IPS-18c (cell line): ENCODE results near the gene TRAFD1.
"Not testable (repeated sequence)": the region's sequence is repeated elsewhere in the genome, so short reads cannot be mapped to it uniquely, and the experiment has no call there.

Experiments used
- H3K4me3 ChIP-seq: 2 replicates; pipeline ENCODE4 v1.7.0; 2013; ENCODE audit warnings: low read depth, mild to moderate bottlenecking, low read length, moderate library complexity; ENCODE audit not compliant: insufficient read depth
- H3K9me3 ChIP-seq: one replicate; pipeline ENCODE4 v1.6.1; 2013; ENCODE audit warnings: mild to moderate bottlenecking, low read length, moderate library complexity; ENCODE audit not compliant: control insufficient read depth, insufficient read depth

Gene TRAFD1

DNA sequence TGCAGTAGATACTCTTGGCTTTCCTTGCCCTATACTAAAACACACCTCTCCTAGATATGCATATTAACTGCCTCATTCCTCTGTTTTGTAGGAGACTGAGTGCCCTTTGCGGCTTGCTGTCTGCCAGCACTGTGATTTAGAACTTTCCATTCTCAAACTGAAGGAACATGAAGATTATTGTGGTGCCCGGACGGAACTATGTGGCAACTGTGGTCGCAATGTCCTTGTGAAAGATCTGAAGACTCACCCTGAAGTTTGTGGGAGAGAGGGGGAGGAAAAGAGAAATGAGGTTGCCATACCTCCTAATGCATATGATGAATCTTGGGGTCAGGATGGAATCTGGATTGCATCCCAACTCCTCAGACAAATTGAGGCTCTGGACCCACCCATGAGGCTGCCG is 15.4 kb downstream of the TRAFD1 start:
- Histone ChIP-seq H3K9me3 (no peaks in the 10 kb centered on the region), H3K4me3 (no peak overlapping the region)

DNA sequence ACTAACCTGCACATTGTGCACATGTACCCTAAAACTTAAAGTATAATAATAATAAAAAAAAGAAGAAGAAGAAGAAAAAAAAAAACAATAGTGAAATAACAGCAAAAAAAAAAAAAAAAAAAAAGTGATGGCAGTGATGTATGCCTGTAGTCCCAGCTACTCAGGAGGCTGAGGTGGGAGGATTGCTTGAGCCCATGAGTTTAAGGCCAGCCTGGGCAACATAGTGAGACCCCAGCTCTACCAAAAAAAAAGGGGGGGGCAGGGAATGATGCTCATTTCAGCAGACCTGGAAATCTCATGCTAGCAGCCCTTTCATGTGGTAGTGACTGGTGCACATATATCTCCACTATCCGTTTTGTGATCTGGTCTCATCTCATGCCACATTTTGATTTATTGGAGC is 20.8 kb downstream of the TRAFD1 start:
- H3K9me3 ChIP-seq, result no peaks in the 10 kb centered on the region
- no peak overlapping the region for H3K4me3 ChIP-seq

GRCh38 chr12:112148031-112148513 is 22.7 kb downstream of the TRAFD1 start:
- Histone ChIP-seq H3K4me3 (no peak overlapping the region), H3K9me3 (no peaks in the 10 kb centered on the region)

- Histone ChIP-seq H3K9me3 (no peaks in the 10 kb centered on the region), H3K4me3 (no peak overlapping the region)
Observed at GRCh38 chr12:112149596-112149995, 24.2 kb downstream of the TRAFD1 start.

DNA sequence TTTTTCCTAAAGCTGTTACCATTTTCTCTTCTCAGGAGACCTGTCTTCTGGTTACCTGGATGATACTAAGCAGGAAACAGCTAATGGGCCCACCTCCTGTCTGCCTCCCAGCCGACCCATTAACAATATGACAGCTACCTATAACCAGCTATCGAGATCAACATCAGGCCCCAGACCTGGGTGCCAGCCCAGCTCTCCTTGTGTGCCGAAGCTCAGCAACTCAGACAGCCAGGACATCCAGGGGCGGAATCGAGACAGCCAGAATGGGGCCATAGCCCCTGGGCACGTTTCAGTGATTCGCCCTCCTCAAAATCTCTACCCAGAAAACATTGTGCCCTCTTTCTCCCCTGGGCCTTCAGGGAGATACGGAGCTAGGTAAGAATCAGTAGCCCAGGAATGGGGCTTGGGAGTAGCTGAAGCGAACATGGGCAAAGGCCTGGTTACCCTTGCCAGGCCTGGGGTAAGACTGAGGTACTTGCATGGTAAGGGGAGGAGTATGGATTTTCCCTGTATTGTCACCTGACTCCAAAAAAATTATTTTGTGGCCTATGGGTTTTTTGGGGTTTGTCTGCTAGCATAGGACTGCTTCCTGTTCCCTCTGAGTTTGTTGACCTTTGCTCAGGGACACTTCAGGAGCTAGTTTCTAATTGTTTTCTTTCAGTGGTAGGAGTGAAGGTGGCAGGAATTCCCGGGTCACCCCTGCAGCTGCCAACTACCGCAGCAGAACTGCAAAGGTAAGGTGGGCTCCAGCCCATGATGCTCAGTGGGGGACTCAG is 26.6 kb downstream of the TRAFD1 start:
- H3K4me3 ChIP-seq, result no peak overlapping the region
- H3K9me3 ChIP-seq, result no peaks in the 10 kb centered on the region

DNA sequence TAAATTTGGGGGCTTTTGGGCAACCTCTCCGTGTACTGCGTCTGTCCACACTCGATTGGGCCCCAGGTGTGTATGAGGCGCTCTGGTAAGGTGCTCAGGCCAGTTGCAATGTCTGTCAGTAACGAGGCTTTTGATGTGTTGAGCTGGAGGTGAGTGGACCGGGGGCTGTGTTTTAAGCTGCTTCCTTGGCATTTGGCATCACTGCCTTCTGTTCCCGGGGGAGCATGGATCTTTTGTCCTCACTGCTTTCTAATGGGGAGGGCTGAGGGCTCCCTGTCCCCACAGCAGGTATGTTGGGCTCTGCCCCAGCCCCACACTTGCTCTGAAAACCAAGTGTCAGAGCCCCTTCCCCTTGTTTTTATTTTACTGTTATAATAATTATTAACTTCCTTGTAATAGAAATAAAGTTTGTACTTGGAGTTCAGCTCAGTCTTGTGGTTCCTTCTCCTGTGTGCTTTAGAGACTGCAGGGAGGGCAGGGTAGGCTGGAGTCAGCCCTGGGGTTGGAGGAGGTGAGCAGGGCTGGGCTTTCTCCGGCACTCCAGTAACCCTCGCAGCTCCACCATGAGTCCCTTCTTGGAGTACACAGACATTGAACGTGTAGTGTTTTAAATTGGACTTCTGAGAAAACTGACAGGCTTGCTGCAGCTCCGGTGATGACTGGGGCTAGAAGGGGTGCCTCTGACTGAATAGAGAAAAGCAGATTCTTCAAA is 28.0 kb downstream of the TRAFD1 start:
- no peaks in the 10 kb centered on the region for H3K9me3 ChIP-seq
- no peak overlapping the region for H3K4me3 ChIP-seq

DNA sequence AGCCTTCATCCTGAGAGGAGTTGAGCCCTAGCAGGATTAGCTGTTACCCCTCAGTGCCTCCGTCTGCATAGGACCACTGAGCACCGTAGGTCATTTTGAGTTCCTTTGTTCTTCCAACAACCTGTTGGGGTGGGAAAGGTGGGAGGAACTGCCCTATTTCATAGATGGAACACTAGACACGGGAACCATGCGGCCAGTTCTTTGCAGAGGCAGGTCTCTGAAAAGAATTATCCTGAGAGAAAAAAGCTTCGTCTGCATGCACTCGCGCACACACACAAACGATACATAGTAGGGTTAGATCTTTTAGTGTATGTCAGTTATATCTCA is 28.5 kb downstream of the TRAFD1 start:
- Histone ChIP-seq H3K9me3 (no peaks in the 10 kb centered on the region), H3K4me3 (no peak overlapping the region)

DNA sequence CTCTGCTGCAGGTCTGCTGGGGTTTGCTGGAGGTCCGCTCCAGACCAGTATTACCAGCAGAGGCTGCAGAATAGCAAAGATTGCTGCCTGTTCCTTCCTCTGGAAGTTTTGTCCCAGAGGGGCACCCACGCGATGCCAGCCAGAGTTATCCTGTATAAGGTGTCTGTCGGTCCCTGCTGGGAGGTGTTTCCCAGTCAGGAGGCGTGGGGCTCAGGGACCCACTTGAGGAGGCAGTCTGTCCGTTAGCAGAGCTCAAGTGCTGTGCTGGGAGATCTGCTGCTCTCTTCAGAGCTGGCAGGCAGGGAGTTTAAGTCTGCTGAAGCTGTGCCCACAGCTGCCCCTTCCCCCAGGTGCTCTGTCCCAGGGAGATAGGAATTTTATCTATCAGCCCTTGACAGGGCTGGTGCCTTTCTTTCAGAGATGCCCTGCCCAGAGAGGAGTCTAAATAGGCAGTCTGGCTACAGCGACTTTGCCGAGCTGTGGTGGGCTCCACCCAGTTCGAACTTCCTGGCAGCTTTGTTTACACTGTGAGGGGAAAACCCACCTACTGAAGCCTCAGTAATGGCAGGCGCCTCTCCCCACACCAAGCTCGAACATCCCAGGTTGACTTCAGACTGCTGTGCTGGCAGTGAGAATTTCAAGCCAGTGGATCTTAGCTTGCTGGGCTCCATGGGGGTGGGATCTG is 33.2 kb downstream of the TRAFD1 start:
- H3K4me3 ChIP-seq, H3K9me3 ChIP-seq: not testable (repeated sequence)

GRCh38 chr12:112159146-112159541 is 33.8 kb downstream of the TRAFD1 start:
- Histone ChIP-seq H3K9me3 (no peaks in the 10 kb centered on the region), H3K4me3 (no peak overlapping the region)

GRCh38 chr12:112160611-112161010 is 35.3 kb downstream of the TRAFD1 start:
- Histone ChIP-seq H3K4me3 (no peak overlapping the region), H3K9me3 (no peaks in the 10 kb centered on the region)

DNA sequence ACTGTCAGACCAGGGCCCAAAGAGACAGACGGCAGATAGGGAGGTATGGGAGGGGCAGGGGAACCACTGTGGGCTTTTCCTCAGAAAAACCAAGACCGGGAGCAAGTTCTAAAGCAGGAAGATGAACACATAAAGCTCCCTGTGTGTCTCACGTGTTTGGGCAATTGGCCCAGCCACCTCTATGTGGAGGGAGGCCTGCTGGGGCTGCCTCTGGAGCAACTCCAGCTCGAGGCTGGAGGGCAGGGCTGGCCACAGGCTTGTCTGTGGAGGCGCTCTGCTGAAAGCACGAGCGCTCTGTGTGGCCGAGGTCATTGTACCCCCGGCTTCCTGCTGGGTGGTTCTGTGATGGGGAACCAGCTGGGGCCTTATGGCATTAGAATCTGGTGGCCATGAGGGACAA is 36.4 kb downstream of the TRAFD1 start:
- Histone ChIP-seq H3K4me3 (no peak overlapping the region), H3K9me3 (no peaks in the 10 kb centered on the region)

- no peaks in the 10 kb centered on the region for H3K9me3 ChIP-seq
Observed at GRCh38 chr12:112162241-112162790, 37.0 kb downstream of the TRAFD1 start.

GRCh38 chr12:112163056-112163455 is 37.7 kb downstream of the TRAFD1 start:
- no peaks in the 10 kb centered on the region for H3K9me3 ChIP-seq
- no peak overlapping the region for H3K4me3 ChIP-seq

More at GRCh38 chr12:112162241-112162790, 37.0 kb downstream of the TRAFD1 start:
- no peak overlapping the region for H3K4me3 ChIP-seq

DNA sequence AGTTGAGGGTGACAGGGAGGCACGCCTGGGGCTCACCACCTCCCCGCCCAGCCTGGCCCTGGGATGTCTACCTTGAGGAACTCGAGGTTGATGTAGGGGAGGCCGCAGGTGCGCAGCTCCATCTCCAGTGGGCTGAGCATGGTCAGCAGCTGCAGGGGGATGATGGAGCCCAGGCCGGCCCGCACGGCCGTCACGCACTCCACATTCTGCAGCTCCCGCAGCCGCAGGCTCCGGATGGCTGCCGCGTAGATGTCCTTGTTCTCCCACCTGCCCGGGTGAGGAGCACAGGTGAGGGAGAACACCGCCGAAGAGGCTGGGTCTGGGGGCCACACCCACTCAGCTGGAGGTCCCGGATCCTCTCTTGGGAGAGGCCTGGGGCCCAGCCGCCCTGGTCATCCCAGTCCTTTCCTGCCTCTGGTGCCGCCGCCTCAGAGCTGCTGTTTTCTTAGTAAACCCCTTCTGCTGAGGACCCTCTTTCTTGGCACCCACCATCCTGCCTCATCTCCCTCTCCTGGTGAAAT is 38.2 kb downstream of the TRAFD1 start:
- Histone ChIP-seq H3K9me3 (no peaks in the 10 kb centered on the region), H3K4me3 (no peak overlapping the region)

- Histone ChIP-seq H3K4me3 (no peak overlapping the region), H3K9me3 (no peaks in the 10 kb centered on the region)
Observed at GRCh38 chr12:112164011-112164660, 38.8 kb downstream of the TRAFD1 start.

DNA sequence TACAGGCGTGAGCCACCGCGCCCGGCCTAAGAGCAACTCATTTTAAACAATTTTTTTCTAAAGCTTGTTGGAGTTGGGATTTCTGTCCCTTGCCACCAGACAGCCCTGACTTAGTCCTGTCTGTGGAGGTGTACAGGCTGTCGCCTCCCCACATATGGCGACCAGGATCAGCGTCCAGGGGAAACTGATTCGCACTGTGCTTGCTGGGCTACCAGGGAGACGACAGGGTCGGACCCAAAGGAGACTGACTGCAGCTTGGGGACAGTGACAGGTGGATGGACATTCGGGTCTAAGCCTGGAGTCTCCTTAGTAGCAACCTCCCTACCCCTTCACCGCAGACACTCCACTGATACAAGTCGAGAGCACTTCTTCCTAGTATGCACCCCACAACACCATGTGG is 40.3 kb downstream of the TRAFD1 start:
- Histone ChIP-seq H3K4me3 (no peak overlapping the region), H3K9me3 (no peaks in the 10 kb centered on the region)
